ENCODE measurements around the gene CGA. TPM values are rescaled to one million over a fixed set of nuclear protein-coding genes. Genes with fewer than 3 reads are reported as not detected.

Gene CGA
- polyA plus RNA-seq, 2 of the 4 experiments (the other 2 are of a cell fraction) = not detected

- no peak overlapping the region for H3K4me3 ChIP-seq
- ChIA-PET POLR2A (no interaction called here), CTCF (interaction anchor here (1.6 kb wide), 1 partner anchor 15 kb away, joined by 4 read pairs; no protein-coding TSS in a partner anchor)
- ATAC-seq = no peak
- no peak for FAIRE-seq
- H3K9me3 ChIP-seq = no peaks in the 10 kb centered on the region
- TF ChIP-seq CHD2 (IDR thresholded peaks at IDR 0.05; ENCODE audit: low read length, partially characterized antibody) (no peak), RFX5 (IDR thresholded peaks at IDR 0.05) (no peak), KDM1A (IDR thresholded peaks at IDR 0.05; ENCODE audit: low read depth) (no peak), HOXB5 (CRISPR knock-in tag; IDR thresholded peaks at IDR 0.05) (no peak), MAX (IDR thresholded peaks at IDR 0.05) (no peak), BHLHE40 (IDR thresholded peaks at IDR 0.05; ENCODE audit: low read depth, low read length) (no peak), KDM5A (IDR thresholded peaks at IDR 0.05) (no peak), HMGXB4 (CRISPR knock-in tag; IDR thresholded peaks at IDR 0.05; ENCODE audit: borderline replicate concordance) (no peak), PHF8 (IDR thresholded peaks at IDR 0.05; ENCODE audit: borderline replicate concordance, low read depth) (no peak), HDAC2 (IDR thresholded peaks at IDR 0.05) (no peak), RARB (CRISPR knock-in tag; IDR thresholded peaks at IDR 0.05) (no peak), GATA3 (IDR thresholded peaks at IDR 0.05; ENCODE audit: borderline replicate concordance) (no peak), EHF (CRISPR knock-in tag; IDR thresholded peaks at IDR 0.05) (no peak), RAD21 (conservative IDR thresholded peaks at IDR 0.05 in 1 of 2, IDR thresholded peaks at IDR 0.05 in 1 of 2) (no peak), FOSB (CRISPR knock-in tag; IDR thresholded peaks at IDR 0.05) (no peak), ZC3H11A (IDR thresholded peaks at IDR 0.05) (no peak), CEBPB (IDR thresholded peaks at IDR 0.05) (no peak), ELK1 (IDR thresholded peaks at IDR 0.05; ENCODE audit: low read depth, low read length) (no peak)
- H3K4me1 ChIP-seq = no peaks in the 10 kb centered on the region
- WGBS (ENCODE audit: missing lambda C conversion rate) = 59% methylated on average over 5 of the region's 5 CpGs
- no peak overlapping the region for H3K27ac ChIP-seq
- H3K4me2 ChIP-seq = no peak overlapping the region
- no peak for DNase-seq (ENCODE audit: low read depth in 1 of 2, low spot score in 1 of 2)
Measured at GRCh38 chr6:87124074-87124473, 29.2 kb upstream of the CGA start.

DNA sequence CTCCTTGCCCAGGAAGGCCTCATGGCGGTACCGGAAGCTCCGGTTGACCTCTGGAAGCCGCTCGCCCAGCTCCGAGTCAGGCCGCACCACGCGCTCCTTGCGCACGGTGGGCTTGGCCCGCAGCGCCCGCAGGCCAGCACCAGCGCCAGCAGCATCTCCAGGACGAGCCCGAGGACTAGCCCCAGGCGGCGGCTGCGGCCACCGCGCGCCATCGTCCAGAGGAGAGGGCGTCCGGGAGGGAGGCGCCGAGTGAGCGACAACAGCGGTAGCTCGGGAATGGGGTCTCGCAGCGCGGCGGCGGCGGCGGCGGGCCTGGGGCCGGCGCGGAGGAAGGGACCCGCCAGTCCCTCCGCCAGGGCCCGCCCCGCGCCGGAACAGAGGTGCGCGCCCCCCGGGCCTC is 27.6 kb upstream of the CGA start:
- ATAC-seq (no peak), FAIRE-seq (no peak), DNase-seq (ENCODE audit: low read depth in 1 of 2, low spot score in 1 of 2) (no peak)
- CTCF ChIA-PET = no interaction called here
- Histone ChIP-seq H3K4me2 (no peak overlapping the region), H3K4me1 (no peaks in the 10 kb centered on the region), H3K27ac (no peak overlapping the region), H3K9me3 (no peaks in the 10 kb centered on the region), H3K4me3 (no peak overlapping the region)
- POLR2A ChIA-PET = no interaction called here
- no peak for TF ChIP-seq CTCF (IDR thresholded peaks at IDR 0.05)
- WGBS (ENCODE audit: missing lambda C conversion rate) = 90% methylated on average over 23 of the region's 51 CpGs

DNA sequence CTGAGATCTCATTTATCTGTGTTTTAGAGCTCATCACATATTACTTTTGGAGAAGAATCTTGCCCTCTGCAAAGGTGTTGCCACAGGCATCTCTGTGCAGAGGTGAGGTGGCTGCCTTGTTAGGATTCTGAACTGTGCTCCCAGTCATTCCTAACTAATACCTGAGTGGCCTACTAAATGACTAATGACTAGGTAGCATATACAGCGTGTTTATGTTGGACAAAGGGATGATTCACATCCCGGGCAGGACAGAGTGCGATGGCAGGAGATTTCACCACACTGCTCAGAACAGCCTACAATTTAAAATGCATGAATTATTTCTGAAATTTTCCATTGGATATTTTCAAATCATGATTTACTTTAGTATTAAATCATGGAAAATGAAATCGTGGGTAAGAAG is 23.1 kb upstream of the CGA start:
- H3K27ac ChIP-seq = no peak overlapping the region
- ChIA-PET CTCF (no interaction called here), POLR2A (no interaction called here)
- 10% methylated on average over 4 of the region's 4 CpGs for WGBS (ENCODE audit: missing lambda C conversion rate)
- no peaks in the 10 kb centered on the region for H3K9me3 ChIP-seq
- no peaks in the 10 kb centered on the region for H3K4me1 ChIP-seq
- FAIRE-seq = no peak
- no peak for DNase-seq (ENCODE audit: low read depth in 1 of 2, low spot score in 1 of 2)
- H3K4me3 ChIP-seq = no peak overlapping the region
- H3K4me2 ChIP-seq = no peak overlapping the region
- ATAC-seq = 0 out of 6 replicates have a peak, but pooled peaks of 1 of the 2 experiments have one; percentile 39
- no peak for TF ChIP-seq EHMT2 (IDR thresholded peaks at IDR 0.05; ENCODE audit: low read depth)
- TF ChIP-seq EP300 (IDR thresholded peaks at IDR 0.05) = no peak
- TF ChIP-seq HDAC2 (IDR thresholded peaks at IDR 0.05) = no peak
- TF ChIP-seq JUNB (IDR thresholded peaks at IDR 0.05) = no peak
- no peak for TF ChIP-seq PBX3 (IDR thresholded peaks at IDR 0.05)
- no peak for TF ChIP-seq BHLHE40 (IDR thresholded peaks at IDR 0.05; ENCODE audit: low read depth, low read length)
- no peak for TF ChIP-seq HEYL (CRISPR knock-in tag; IDR thresholded peaks at IDR 0.05)
- no peak for TF ChIP-seq ELK1 (IDR thresholded peaks at IDR 0.05; ENCODE audit: low read depth, low read length)
- TF ChIP-seq RNF2 (IDR thresholded peaks at IDR 0.05; ENCODE audit: borderline replicate concordance, low read depth) = no peak
- no peak for TF ChIP-seq POLR2AphosphoS2 (conservative IDR thresholded peaks at IDR 0.05; ENCODE audit: low read length)
- TF ChIP-seq CHD2 (IDR thresholded peaks at IDR 0.05; ENCODE audit: low read length, partially characterized antibody) = no peak
- TF ChIP-seq MAFK (IDR thresholded peaks at IDR 0.05; ENCODE audit: partially characterized antibody) = no peak

All from A549 (cell line).